HUDEP-2 (cell line): Measurements from ENCODE around the gene ADGRG2.

Experiments
- DNase-seq, 76 experiments: peaks; one replicate each; lab custom pipeline; 2025; ENCODE audit not compliant: unreplicated experiment in 76 of 76; lab: John Stamatoyannopoulos, UW

ADGRG2 gene

DNA sequence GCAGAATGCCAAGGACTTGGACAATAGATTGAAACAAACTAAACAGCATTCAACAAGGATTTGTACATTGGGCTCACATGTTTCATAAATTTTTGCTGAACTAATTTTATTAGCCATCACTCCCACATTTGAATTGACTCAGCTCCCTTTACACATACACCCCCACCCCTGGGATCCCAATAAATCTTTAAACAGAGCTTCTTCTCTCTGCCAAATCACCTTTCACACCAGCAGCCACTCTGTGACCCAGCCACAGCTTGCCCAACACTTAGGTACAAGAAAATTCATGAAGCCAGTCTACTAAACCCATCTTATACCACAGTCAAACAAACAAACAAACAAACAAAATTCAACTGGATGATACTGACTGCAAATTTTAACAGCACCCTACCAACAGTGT lies 159.9 kb downstream of the ADGRG2 start:
- no peak for DNase-seq

DNA sequence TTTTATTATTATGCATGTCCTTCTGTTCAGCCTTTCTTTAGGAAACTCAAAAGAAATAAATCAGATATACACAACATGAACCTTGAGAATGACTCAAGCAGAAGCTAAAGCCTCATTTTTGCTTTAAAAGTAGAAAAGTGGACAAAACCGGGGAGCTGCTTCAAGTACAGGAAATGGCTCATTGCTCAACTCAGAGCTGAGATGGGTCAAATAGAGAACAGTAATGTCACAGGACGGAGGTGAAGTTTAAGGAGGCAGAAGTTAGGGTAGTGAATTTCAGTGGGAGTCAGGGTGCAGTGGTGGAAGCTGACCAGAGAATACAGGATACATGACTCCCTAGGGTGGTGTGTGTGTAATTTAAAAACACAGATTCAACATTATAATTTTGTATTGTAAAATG lies 160.6 kb downstream of the ADGRG2 start:
- DNase-seq = no peak

DNA sequence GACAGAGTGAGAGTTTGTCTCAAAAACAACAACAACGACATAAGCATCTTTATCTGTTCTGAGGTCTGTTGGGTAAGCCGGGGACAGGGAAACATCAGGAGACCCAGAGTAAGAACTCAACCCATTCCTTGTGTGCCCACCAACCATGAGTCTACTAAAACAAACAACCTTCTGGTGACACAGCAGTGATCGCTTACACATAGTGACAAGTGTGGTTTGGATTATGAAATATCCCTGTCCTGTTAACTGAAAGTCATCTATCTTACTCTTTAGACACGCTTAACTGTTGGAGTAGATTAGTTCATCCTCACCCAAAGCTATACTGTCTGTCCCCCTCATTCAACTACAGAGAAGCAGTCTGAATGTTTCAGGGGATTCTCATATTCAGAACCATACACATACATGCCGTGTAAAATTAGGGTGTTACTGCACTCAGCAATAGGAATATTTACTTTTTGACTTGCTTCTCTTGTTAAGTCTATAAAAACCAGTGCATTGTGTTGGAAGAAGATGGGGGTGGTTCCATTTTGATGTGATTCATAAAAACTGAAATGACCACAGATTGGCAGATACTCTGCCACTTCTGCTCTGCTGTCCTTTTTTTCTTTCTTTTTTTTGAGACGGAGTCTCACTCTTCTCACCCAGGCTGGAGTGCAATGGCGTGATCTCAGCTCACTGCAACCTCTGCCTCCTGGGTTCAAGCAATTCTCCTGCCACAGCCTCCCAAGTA lies 165.8 kb downstream of the ADGRG2 start:
- DNase-seq = no peak

DNA sequence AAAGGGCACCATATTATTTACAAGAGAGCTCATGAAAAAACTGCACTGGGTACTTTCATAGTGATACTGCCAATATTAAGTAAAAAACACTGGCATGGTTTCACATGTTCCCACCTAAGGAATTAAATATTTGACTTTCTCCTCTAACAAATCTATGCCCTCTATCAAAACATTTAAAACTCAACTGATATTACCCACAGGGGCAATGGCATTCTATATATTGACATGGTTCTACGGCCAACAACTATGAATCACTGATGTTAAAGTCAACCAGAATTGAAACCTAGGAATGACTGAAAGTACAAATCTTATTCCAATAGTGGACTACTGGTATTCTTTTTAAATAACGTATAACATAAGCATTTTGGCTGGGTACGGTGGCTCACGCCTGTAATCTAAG lies 166.6 kb downstream of the ADGRG2 start:
- no peak for DNase-seq

DNA sequence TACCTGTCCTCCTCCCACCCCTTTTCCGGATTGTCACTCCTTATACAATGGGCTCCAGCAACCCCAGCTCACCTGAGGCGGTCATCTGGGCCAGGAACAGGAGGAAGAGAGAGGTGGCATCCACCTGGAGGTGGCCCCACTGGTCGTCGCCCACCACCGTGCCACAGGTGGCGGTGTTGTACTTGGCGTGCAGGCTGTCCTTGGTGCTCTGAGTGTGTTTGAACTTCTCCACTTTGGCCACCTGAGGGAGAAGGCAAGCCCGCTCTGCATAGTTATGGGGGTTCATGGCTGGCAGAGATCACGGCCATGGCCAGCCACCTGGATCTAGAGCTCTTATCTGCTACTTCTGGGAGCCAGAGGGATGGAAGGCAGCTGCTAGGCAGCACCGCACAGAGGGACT lies 171.2 kb downstream of the ADGRG2 start:
- peak in 4 of 76 experiments; percentile 0 to 14 (median 4) for DNase-seq

DNA sequence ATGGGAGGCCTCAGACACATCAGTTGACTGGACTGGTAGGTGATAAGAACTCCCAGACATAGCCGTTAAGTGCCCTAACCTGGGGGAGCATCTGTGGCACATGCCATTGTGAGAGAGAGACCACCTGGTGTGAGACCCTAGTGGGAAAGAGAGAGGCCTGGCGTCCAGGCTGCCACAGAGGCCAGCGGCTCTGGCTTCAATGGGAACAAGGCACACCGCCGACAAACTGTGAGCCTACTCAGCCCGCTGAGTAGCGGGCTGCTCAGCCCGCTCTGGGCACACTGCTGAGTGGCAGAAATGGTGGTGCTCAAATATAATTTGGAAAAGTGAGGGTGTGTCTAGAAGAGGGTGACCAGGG lies 172.3 kb downstream of the ADGRG2 start:
- no peak for DNase-seq

DNA sequence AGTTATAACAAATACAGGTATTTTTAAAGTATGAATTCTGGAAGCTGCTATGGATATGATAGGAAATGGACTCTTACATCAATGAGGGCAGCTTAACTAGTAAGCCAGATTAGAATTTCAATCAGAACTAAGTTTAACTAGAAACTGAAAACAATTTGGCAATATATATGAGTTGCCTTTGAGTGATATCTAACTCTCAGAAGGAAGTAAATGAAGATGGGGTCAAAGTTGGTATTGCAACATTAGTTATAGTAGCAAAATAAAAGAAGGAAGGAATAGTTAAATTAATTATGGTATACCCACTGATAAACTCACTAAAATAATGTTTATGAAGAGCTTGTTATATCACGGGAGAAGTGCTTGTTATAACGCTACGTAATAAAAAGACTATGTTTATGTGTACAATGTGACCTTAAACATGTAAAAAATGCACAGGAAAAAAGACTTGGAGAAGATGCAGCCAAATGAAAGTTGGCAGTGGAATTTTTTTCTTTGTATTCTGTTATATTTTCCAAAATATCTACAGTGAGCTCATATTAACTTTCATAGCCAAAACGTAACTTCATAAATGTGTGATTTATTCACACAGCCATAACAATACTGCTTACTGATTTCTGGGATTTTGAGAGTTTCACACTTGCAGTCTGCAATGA lies 172.9 kb downstream of the ADGRG2 start:
- no peak for DNase-seq

DNA sequence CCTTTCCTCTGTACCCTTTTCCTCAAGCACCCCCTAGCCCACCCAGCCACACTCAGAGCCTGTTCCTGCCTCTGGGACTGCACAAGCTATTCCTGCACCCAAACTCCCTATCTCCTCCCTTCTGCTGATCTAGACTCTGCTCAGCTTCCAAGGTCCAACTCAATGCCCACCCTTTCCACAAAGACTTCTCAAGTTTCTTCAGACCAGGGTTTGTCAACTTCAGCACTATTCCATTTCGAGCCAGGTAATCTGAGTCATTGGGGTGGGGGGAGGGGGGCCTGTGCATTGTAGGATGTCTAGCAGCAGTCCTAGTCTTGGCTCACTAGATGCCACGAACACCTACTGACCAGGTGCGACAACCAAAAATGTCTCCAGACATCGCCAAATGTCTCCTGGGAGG lies 175.7 kb downstream of the ADGRG2 start:
- no peak for DNase-seq

DNA sequence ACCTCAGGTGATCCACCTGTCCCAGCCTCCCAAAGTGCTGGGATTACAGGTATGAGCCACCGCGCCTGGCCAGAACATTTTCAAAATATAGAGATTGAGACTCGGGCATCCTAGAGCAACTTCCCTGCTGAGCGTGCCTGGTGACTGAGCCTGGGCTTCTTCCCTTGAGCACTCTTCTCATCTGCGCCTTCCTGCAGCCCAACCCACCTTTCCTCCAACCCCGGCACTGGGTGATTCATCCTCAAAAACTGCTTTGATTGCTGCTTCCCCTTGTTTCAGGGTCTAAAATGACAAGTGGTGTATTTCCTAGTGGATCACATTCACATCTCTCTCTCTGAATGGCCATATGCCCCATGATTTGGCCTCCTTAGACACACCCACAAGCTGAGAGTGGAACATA lies 176.1 kb downstream of the ADGRG2 start:
- DNase-seq = no peak

DNA sequence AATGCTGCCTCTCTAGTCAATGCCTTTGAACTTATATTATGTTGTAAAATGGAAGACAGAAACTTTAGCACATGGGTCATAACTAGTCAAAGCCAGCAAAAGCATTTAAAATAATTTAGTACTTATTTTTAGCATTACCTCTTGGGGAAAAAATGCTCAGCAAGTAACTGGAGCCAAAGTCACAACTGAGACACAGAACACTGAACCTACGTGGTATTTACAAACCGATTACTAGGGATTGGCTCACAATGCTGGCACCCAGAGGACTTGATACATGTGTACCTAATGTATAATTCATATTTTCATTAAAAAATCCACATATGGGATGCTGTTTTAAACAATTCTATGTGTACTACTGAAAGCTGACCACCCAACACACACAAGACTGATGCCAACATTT lies 176.8 kb downstream of the ADGRG2 start:
- DNase-seq = no peak

DNA sequence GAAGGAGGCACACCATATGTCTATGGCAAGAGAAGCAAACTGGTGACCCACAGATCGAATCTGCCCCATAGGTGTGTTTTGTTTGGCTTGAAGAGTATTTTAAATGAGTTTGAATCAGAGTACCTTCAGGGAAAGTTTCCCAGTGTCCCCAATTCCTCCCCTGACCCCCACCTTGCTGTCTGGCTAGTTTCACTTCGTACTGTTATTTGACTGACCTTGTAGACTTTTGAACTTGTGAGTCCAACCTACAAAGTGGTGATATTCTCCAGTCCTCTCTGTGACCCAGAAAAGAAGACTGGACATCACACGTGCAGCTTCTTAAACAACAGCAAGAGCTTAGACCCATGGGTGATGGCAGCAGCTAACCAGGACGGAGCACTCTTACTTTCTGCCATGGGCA lies 177.8 kb downstream of the ADGRG2 start:
- DNase-seq = no peak

DNA sequence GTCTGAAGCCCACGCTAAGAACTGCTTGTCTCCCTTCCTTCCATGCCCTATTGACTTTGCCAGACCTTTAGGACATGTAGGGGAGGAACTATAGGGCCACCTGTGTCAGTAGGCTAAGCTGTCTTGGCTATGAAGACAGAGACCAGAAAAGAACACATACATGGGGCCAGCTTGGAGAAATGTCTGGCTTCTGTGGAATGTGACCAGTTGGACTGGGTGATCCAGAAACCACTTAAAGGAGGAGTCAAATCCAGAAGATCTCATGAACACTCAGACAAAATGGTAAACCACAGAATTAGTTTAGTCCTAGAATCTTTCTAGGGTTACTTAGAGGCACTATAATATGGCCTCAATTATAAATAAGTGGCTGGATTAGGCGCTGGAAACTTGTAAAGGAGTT lies 180.4 kb downstream of the ADGRG2 start:
- no peak for DNase-seq
